ENCODE data around the gene TSHZ1. TPM values are rescaled to one million over a fixed set of nuclear protein-coding genes. Genes with fewer than 3 reads are reported as not detected.

TSHZ1 gene
- polyA plus RNA-seq, 2 of the 4 experiments (the other 2 are of a cell fraction) = 2.2 to 3.0 TPM

DNA sequence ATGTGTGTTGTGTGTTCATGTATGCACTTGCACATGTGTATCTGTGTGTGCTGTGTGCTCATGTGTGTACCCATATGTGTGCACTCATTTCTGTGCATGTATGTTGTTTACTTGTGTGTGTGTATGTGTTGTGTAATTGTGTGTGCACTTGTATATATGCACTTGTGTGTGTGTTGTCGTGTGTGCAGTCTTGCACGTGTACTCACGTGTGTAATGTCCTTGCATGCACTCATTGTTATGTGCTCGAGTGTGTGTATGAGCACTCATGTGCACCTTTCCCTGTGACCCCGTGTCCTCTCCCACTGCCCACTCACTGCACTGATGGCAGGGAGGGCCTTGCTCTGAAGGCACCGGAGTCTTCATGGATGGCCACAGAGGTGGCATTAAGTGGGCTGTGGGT, 124.9 kb downstream of the TSHZ1 start:
- 73% methylated on average over 6 of the region's 6 CpGs for WGBS (ENCODE audit: missing lambda C conversion rate)
- TF ChIP-seq FOXS1 (CRISPR knock-in tag; IDR thresholded peaks at IDR 0.05) = no peak
- no peak for TF ChIP-seq HOXA7 (CRISPR knock-in tag; IDR thresholded peaks at IDR 0.05)
- TF ChIP-seq, protein P1, sequence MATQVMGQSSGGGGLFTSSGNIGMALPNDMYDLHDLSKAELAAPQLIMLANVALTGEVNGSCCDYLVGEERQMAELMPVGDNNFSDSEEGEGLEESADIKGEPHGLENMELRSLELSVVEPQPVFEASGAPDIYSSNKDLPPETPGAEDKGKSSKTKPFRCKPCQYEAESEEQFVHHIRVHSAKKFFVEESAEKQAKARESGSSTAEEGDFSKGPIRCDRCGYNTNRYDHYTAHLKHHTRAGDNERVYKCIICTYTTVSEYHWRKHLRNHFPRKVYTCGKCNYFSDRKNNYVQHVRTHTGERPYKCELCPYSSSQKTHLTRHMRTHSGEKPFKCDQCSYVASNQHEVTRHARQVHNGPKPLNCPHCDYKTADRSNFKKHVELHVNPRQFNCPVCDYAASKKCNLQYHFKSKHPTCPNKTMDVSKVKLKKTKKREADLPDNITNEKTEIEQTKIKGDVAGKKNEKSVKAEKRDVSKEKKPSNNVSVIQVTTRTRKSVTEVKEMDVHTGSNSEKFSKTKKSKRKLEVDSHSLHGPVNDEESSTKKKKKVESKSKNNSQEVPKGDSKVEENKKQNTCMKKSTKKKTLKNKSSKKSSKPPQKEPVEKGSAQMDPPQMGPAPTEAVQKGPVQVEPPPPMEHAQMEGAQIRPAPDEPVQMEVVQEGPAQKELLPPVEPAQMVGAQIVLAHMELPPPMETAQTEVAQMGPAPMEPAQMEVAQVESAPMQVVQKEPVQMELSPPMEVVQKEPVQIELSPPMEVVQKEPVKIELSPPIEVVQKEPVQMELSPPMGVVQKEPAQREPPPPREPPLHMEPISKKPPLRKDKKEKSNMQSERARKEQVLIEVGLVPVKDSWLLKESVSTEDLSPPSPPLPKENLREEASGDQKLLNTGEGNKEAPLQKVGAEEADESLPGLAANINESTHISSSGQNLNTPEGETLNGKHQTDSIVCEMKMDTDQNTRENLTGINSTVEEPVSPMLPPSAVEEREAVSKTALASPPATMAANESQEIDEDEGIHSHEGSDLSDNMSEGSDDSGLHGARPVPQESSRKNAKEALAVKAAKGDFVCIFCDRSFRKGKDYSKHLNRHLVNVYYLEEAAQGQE (IDR thresholded peaks at IDR 0.05) = no peak
- TF ChIP-seq CEBPB (IDR thresholded peaks at IDR 0.05) = no peak
- TF ChIP-seq NR3C1 (IDR thresholded peaks at IDR 0.05) = no peak
- no peak for TF ChIP-seq ZFP36 (IDR thresholded peaks at IDR 0.05; ENCODE audit: borderline replicate concordance, partially characterized antibody)
- TF ChIP-seq, protein P2, sequence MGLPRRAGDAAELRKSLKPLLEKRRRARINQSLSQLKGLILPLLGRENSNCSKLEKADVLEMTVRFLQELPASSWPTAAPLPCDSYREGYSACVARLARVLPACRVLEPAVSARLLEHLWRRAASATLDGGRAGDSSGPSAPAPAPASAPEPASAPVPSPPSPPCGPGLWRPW (IDR thresholded peaks at IDR 0.05) = no peak
- no peak for TF ChIP-seq RNF2 (IDR thresholded peaks at IDR 0.05; ENCODE audit: borderline replicate concordance, low read depth)
- no peak for TF ChIP-seq EHMT2 (IDR thresholded peaks at IDR 0.05; ENCODE audit: low read depth)
- TF ChIP-seq SMC3 (IDR thresholded peaks at IDR 0.05) = no peak
- TF ChIP-seq MAZ (IDR thresholded peaks at IDR 0.05; ENCODE audit: borderline replicate concordance, low read depth, low read length) = no peak
- TF ChIP-seq HOXB13 (CRISPR knock-in tag; IDR thresholded peaks at IDR 0.05; ENCODE audit: low read depth) = no peak
- TF ChIP-seq RAD21 (conservative IDR thresholded peaks at IDR 0.05 in 1 of 2, IDR thresholded peaks at IDR 0.05 in 1 of 2) = no peak
- TF ChIP-seq ESRRA (IDR thresholded peaks at IDR 0.05; ENCODE audit: borderline replicate concordance, low read length) = no peak
- TF ChIP-seq CBX2 (IDR thresholded peaks at IDR 0.05; ENCODE audit: borderline replicate concordance, low read depth) = no peak
- no peak for TF ChIP-seq TP53 (CRISPR knock-in tag; IDR thresholded peaks at IDR 0.05)
- TF ChIP-seq FOSL2 (IDR thresholded peaks at IDR 0.05) = no peak
- no peak for TF ChIP-seq FOSL2 (CRISPR knock-in tag; IDR thresholded peaks at IDR 0.05)
- TF ChIP-seq NFE2L2 (conservative IDR thresholded peaks at IDR 0.05; ENCODE audit: low read length) = no peak
- TF ChIP-seq, protein P3, sequence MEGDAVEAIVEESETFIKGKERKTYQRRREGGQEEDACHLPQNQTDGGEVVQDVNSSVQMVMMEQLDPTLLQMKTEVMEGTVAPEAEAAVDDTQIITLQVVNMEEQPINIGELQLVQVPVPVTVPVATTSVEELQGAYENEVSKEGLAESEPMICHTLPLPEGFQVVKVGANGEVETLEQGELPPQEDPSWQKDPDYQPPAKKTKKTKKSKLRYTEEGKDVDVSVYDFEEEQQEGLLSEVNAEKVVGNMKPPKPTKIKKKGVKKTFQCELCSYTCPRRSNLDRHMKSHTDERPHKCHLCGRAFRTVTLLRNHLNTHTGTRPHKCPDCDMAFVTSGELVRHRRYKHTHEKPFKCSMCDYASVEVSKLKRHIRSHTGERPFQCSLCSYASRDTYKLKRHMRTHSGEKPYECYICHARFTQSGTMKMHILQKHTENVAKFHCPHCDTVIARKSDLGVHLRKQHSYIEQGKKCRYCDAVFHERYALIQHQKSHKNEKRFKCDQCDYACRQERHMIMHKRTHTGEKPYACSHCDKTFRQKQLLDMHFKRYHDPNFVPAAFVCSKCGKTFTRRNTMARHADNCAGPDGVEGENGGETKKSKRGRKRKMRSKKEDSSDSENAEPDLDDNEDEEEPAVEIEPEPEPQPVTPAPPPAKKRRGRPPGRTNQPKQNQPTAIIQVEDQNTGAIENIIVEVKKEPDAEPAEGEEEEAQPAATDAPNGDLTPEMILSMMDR (IDR thresholded peaks at IDR 0.05) = no peak
- TF ChIP-seq NPAS2 (CRISPR knock-in tag; IDR thresholded peaks at IDR 0.05; ENCODE audit: borderline replicate concordance) = no peak
- DNase-seq (ENCODE audit: low read depth in 1 of 2, low spot score in 1 of 2) (no peak), FAIRE-seq (no peak), ATAC-seq (no peak)
- Histone ChIP-seq H3K9me3 (no peaks in the 10 kb centered on the region), H3K27ac (no peak overlapping the region), H3K4me1 (no peaks in the 10 kb centered on the region), H3K4me2 (no peak overlapping the region), H3K4me3 (no peak overlapping the region)
- POLR2A ChIA-PET = no interaction called here
- CTCF ChIA-PET = no interaction called here

DNA sequence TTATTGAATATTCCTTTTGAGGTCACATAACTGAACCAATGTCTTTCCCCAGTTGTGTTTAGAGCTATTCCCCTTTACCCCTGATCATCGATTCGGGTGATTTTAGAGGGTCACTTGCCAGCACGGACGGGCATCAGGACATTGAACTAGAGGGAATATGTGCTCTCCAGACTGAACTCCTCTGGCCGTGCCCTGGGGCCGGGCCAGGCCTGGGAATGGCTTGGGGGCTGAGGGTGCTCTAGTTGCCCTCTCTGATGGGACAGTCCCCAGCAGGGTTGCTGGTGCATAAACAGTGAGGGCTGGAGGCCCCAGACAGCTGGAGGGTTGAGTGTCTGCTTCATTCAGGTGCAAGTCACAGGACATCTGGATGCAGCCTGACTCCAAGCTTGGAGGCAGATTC, 126.2 kb downstream of the TSHZ1 start:
- no peaks in the 10 kb centered on the region for H3K9me3 ChIP-seq
- no peak overlapping the region for H3K27ac ChIP-seq
- no peak for FAIRE-seq
- CTCF ChIA-PET = no interaction called here
- no peak for TF ChIP-seq CBX2 (IDR thresholded peaks at IDR 0.05; ENCODE audit: borderline replicate concordance, low read depth)
- no peak for TF ChIP-seq GATA3 (IDR thresholded peaks at IDR 0.05; ENCODE audit: borderline replicate concordance)
- TF ChIP-seq CBX8 (IDR thresholded peaks at IDR 0.05) = no peak
- TF ChIP-seq NFE2L2 (conservative IDR thresholded peaks at IDR 0.05; ENCODE audit: low read length) = no peak
- TF ChIP-seq TFCP2L1 (CRISPR knock-in tag; IDR thresholded peaks at IDR 0.05) = no peak
- no peak for TF ChIP-seq MYC (IDR thresholded peaks at IDR 0.05; ENCODE audit: borderline replicate concordance, low read length)
- no peak for TF ChIP-seq POLR2AphosphoS2 (conservative IDR thresholded peaks at IDR 0.05; ENCODE audit: low read length)
- TF ChIP-seq, protein P4, sequence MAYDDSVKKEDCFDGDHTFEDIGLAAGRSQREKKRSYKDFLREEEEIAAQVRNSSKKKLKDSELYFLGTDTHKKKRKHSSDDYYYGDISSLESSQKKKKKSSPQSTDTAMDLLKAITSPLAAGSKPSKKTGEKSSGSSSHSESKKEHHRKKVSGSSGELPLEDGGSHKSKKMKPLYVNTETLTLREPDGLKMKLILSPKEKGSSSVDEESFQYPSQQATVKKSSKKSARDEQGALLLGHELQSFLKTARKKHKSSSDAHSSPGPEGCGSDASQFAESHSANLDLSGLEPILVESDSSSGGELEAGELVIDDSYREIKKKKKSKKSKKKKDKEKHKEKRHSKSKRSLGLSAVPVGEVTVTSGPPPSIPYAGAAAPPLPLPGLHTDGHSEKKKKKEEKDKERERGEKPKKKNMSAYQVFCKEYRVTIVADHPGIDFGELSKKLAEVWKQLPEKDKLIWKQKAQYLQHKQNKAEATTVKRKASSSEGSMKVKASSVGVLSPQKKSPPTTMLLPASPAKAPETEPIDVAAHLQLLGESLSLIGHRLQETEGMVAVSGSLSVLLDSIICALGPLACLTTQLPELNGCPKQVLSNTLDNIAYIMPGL (CRISPR knock-in tag; IDR thresholded peaks at IDR 0.05; ENCODE audit: borderline replicate concordance) = no peak
- no peak for TF ChIP-seq HOXA7 (CRISPR knock-in tag; IDR thresholded peaks at IDR 0.05)
- POLR2A ChIA-PET = no interaction called here
- no peak for DNase-seq (ENCODE audit: low read depth in 1 of 2, low spot score in 1 of 2)
- H3K4me2 ChIP-seq = no peak overlapping the region
- no peaks in the 10 kb centered on the region for H3K4me1 ChIP-seq
- no peak overlapping the region for H3K4me3 ChIP-seq
- WGBS (ENCODE audit: missing lambda C conversion rate) = 66% methylated on average over 6 of the region's 6 CpGs
- no peak for ATAC-seq
